Body of pancreas (tissue), 4 donors: Measurements from ENCODE around the gene IFI27L1. TPM values are rescaled to one million over a fixed set of nuclear protein-coding genes. Genes with fewer than 3 reads are reported as not detected.

ENCODE experiments used
- ATAC-seq: fragments of 150-250 bp; one replicate; pipeline ENCODE4 v1.9.1; 2016
- DNase-seq, 4 donors: peaks; one replicate each; pipeline ENCODE4 v3.0.0-alpha.2; 2019
- H3K27ac ChIP-seq, 4 donors: fragments of 200-600 bp; sonication (generic); 1 replicate in 3 of 4; 2 replicates in 1 of 4; pipeline versions ENCODE4 v1.5.1 to v1.6.1; 2016 to 2019; ENCODE audit warnings: mild to moderate bottlenecking in 1 of 4, mixed read lengths in 1 of 4, moderate library complexity in 1 of 4
- H3K27me3 ChIP-seq, 2 donors: fragments of 200-600 bp; sonication (generic); one replicate each; pipeline ENCODE4 v1.6.0; 2016; ENCODE audit warnings: mild to moderate bottlenecking in 1 of 2
- H3K36me3 ChIP-seq, 2 donors: fragments of 200-600 bp; sonication (generic); replicated peaks in 1 of 2; 2 replicates each; pipeline ENCODE4 v1.5.1; 2016; ENCODE audit warnings: low read depth in 2 of 2; ENCODE audit not compliant: insufficient read depth in 1 of 2
- H3K4me1 ChIP-seq: fragments of 200-600 bp; sonication (generic); one replicate; pipeline ENCODE4 v1.6.0; 2016
- H3K4me3 ChIP-seq, 2 donors: fragments of 200-600 bp; sonication (generic); 1 replicate in 1 of 2; 2 replicates in 1 of 2; pipeline ENCODE4 v1.5.1; 2016 to 2019
- H3K9me3 ChIP-seq, 3 donors: fragments of 200-600 bp; sonication (generic); 1 replicate in 2 of 3; 2 replicates in 1 of 3; pipeline ENCODE4 v1.5.1; 2016
- CTCF ChIP-seq, 7 experiments: fragments of 450-650 bp in 4 of 7; fragments of 200-600 bp in 3 of 7; sonication (generic) in 3 of 7; IDR thresholded peaks; one replicate each; pipeline ENCODE4 v1.5.1; 2016 to 2019; ENCODE audit warnings: antibody characterized with exemption in 7 of 7
- POLR2A ChIP-seq, 3 donors: fragments of 450-650 bp; IDR thresholded peaks; one replicate each; pipeline ENCODE4 v1.6.1; 2016; ENCODE audit warnings: antibody characterized with exemption in 3 of 3, mild to moderate bottlenecking in 2 of 3
- WGBS, 2 donors: methylation state at CpG; one replicate each; pipeline ENCODE4 v1.1.5; 2017; 5-methylcytosine and 5-hydroxymethylcytosine counted together
- intact Hi-C: fragments of 100-400 bp; cut with DNase I; formaldehyde crosslinking; loops from one replicate; pipeline ENCODE4 v1.15.1; 2023
- total RNA-seq, 2 donors: library from RNA; depleted of rRNA; stranded (reverse); fragments of >200 nt; gene quantifications; one replicate each; pipeline ENCODE4 v1.1.0, GENCODE V29; 2016

The IFI27L1 gene
- total RNA-seq, 2 donors from 2014 or later = 3.4 to 5.6 TPM

DNA sequence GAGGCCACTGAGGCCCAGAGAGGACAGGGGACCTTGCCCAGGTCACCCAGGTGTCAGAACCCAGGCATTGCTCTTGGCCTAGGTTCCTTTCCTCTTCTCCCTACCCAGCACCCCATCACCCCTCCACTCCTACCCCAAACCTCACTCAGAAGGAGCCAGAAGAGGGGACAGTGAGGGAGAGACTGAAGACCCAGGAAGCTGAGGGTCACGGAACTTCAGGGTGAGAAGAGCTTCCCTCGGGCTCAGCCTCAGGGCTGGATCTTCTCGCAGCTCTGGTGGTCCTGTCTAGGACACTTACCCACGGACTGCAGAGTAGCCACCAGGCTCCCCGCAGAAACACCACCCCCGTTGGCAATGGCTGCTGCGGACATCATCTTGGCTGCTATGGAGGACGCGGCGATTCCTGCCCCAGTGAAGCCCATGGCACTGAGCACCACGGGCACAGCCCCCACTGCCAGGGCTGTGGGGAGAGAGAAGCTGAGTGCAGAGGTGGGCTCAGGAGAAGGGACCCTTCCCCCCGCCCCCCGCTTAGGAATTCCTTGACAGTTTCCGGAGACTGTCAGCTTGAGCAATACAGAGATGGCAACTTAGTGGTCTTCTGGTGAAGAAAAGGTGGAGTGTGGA is 47.2 kb downstream of the IFI27L1 start:
- Histone ChIP-seq H3K27me3 (peaks cover 0 to 8% of the 10 kb centered on the region in 2 donors), H3K27ac (peak overlapping the region in 1 of 4 donors; percentile 62), H3K9me3 (no peaks in the 10 kb centered on the region), H3K36me3 (no peaks in the 10 kb centered on the region), H3K4me3 (no peak overlapping the region), H3K4me1 (peaks cover 16% of the 10 kb centered on the region)
- DNase-seq (no peak), ATAC-seq (no peak)
- 84 to 91% methylated on average over 4 to 14 of the region's 14 CpGs for WGBS, 2 donors
- intact Hi-C loops = no loop called here
- TF ChIP-seq CTCF (IDR thresholded peaks at IDR 0.05) = no peak
- no peak for TF ChIP-seq POLR2A (IDR thresholded peaks at IDR 0.05)

DNA sequence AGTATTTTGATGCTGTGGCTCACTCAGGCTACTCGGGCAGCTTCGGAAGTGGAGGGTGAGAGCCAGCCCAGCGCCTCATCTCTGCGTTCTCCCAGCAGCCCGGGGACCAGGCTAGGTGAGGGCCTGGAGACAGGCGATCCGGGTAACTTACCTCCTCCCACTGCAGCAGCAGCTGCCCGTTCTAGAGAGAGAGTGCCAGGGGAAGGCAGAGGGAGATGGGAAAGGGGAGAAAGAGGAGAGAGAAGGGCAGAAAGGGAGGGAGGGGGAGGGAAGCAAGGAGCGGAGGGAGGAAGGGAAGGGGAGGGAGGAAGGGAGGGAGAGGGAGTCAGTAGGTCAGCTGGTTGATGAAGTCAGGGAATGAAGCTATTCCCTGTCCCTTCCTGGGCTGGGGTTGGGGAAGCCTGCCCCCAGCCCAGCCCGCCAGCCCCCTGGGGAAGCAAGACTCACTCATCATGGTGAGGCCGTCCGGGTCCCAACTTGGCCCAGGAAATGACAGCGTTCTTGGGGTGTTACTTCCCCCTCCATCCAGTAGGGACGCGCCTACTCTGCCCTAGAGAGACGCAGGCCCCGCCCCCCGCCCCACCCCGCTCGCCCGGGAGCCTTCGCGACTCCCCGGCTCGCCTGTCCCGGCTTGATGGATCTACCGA is 48.1 kb downstream of the IFI27L1 start, which contains the start of gene IFI27L2:
Gene IFI27L2, minus strand, starts transcription at position 494 of the 647 bp plus-strand sequence. Its CDS starts 40 bp downstream, at position 454.
- peak; percentile 89 for ATAC-seq
- peak within 1 kb of the TSS; percentile 52 to 62 (median 61) for H3K27ac ChIP-seq
- peaks cover 16% of the 10 kb centered on the region for H3K4me1 ChIP-seq
- intact Hi-C loops = no loop called here
- peak; percentile 54 to 72 (median 62) for DNase-seq
- whole genome bisulfite sequencing, 2 donors = 1 to 10% methylated on average over 9 to 25 of the region's 27 CpGs
- TF ChIP-seq CTCF (IDR thresholded peaks at IDR 0.05) = peak in 4 of 7 experiments; percentile 23 to 45 (median 28)
- TF ChIP-seq POLR2A (IDR thresholded peaks at IDR 0.05) = peak in 2 of 3 donors; percentile 24 to 30
- H3K36me3 ChIP-seq = no peaks in the 10 kb centered on the region
- H3K4me3 ChIP-seq = no peak within 1 kb of the TSS
- H3K9me3 ChIP-seq = no peaks in the 10 kb centered on the region
- H3K27me3 ChIP-seq = peaks cover 0 to 8% of the 10 kb centered on the region in 2 donors

- no peak overlapping the region for H3K4me3 ChIP-seq
- ATAC-seq (no peak), DNase-seq (peak in 2 of 4 donors; percentile 30 to 44)
- no peak for TF ChIP-seq CTCF (IDR thresholded peaks at IDR 0.05)
- TF ChIP-seq POLR2A (IDR thresholded peaks at IDR 0.05) = no peak
- intact Hi-C loops = no loop called here
- WGBS, 2 donors = 2 to 3% methylated on average over 11 to 12 of the region's 12 CpGs
- peak overlapping the region in 3 of 4 donors; percentile 52 to 62 (median 62) for H3K27ac ChIP-seq
- H3K9me3 ChIP-seq = no peaks in the 10 kb centered on the region
- H3K4me1 ChIP-seq = peaks cover 16% of the 10 kb centered on the region
- no peaks in the 10 kb centered on the region for H3K36me3 ChIP-seq
- peaks cover 0 to 8% of the 10 kb centered on the region in 2 donors for H3K27me3 ChIP-seq
Observed at GRCh38 chr14:94129758-94130414, 48.8 kb downstream of the IFI27L1 start.

DNA sequence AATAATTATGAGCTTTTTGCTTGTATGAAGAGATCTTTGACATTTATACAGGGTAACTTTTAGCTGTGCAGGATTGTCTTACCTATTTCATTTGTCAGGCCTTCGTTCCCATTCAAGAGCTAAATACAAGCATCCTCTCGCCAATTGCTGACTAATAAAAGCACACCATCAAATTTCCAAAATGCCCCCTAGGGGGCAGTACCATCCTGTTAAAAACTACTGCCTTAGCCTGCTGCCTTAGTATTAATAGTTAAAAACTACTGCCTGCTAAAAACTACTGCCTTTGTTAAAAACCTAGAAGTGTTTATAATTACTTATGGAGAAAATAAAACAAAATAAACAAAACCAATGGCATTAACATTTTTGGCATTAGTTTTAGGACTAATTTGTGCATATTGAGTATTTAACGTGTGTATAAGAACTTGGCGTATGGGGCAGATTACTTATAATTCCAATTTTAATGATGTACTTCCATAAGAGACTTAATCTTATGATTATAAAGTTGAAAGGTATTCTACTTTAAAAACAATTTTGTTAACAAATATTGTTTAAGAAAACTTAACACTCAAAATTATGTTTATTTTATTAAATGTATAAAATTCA is 51.3 kb downstream of the IFI27L1 start:
- Histone ChIP-seq H3K9me3 (no peaks in the 10 kb centered on the region), H3K27ac (no peak overlapping the region), H3K4me3 (no peak overlapping the region), H3K4me1 (peaks cover 16% of the 10 kb centered on the region), H3K36me3 (no peaks in the 10 kb centered on the region), H3K27me3 (peaks cover 0 to 8% of the 10 kb centered on the region in 2 donors)
- DNase-seq = peak; percentile 59 to 73 (median 68)
- TF ChIP-seq POLR2A (IDR thresholded peaks at IDR 0.05) (no peak), CTCF (IDR thresholded peaks at IDR 0.05) (peak; percentile 35 to 78 (median 67))
- ATAC-seq = peak; percentile 36
- intact Hi-C loops = no loop called here
- 38 to 48% methylated on average over 4 of the region's 4 CpGs for WGBS, 2 donors
